VCaP (cell line): ENCODE results near the gene FRS2.
"Not testable (repeated sequence)": the region's sequence is repeated elsewhere in the genome, so short reads cannot be mapped to it uniquely, and the experiment has no call there.

ENCODE experiments used
- H3K27ac ChIP-seq: fragments of 450-650 bp; 2 replicates; pipeline ENCODE4 v1.5.1; 2017
- TF ChIP-seq, protein P1 (sequence below): fragments of 450-650 bp; conservative IDR thresholded peaks from 2 replicates; pipeline ENCODE4 v1.5.1; 2017; ENCODE audit warnings: mild to moderate bottlenecking, moderate library complexity

Gene FRS2

DNA sequence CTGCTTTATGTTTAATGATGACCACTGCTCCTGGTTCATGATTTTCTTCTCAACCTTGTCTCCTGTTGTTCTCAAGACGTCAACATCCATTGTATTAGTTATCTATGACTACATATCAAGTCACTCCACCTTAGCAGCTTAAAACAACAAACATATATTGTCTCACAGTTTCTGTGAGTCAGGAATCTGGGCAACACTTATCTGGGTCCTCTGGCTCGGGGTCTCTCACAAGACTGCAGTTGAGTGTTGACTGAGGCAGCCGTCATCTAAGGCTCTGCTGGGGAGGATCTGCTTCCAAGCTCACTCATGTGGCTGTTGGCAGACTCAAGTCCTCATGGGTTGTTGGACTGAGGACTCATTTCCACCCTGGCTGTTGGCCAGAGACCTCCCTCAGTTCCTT lies 27.3 kb upstream of the FRS2 start:
- TF ChIP-seq, protein P1, sequence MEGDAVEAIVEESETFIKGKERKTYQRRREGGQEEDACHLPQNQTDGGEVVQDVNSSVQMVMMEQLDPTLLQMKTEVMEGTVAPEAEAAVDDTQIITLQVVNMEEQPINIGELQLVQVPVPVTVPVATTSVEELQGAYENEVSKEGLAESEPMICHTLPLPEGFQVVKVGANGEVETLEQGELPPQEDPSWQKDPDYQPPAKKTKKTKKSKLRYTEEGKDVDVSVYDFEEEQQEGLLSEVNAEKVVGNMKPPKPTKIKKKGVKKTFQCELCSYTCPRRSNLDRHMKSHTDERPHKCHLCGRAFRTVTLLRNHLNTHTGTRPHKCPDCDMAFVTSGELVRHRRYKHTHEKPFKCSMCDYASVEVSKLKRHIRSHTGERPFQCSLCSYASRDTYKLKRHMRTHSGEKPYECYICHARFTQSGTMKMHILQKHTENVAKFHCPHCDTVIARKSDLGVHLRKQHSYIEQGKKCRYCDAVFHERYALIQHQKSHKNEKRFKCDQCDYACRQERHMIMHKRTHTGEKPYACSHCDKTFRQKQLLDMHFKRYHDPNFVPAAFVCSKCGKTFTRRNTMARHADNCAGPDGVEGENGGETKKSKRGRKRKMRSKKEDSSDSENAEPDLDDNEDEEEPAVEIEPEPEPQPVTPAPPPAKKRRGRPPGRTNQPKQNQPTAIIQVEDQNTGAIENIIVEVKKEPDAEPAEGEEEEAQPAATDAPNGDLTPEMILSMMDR, result no peak
- H3K27ac ChIP-seq, result no peak overlapping the region

DNA sequence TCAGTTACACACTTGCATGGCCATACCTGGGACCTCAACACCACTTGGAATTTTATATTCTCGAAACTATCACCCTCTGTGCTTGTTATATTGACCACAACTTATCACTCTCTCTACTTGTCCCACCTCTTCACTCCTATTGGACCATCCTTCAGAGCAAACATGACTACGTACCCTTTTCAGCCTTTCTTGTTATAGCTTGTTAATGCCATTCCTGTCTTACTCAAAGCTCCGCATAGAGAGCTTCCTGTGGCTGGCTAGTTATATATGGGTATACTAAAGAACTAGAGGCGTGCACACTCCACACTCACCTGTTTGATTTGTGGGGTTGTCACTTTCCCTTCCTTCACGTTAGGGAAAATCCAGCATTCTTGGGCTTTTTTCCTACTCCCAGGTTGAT lies 26.3 kb upstream of the FRS2 start:
- TF ChIP-seq, protein P1, result no peak
- no peak overlapping the region for H3K27ac ChIP-seq

DNA sequence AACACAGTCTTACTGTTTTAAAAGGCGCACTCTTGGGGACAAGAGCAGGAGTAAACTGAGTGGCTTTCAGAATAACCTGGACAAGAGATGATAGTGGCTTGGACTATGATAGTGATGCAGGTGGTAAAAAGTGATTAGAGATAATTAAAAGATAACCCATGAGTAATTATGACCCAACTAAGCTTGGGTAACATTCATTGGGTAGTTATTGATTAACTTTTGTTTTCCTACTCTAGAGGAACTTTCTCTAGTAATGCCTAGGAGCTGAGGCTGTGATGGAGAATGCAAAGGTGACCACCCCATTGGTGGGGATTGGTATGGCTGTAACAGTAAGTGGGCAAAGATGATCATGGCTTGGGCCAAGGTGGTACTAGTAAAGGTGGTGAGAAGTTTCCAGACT lies 22.3 kb upstream of the FRS2 start:
- no peak overlapping the region for H3K27ac ChIP-seq
- TF ChIP-seq, protein P1, result no peak

DNA sequence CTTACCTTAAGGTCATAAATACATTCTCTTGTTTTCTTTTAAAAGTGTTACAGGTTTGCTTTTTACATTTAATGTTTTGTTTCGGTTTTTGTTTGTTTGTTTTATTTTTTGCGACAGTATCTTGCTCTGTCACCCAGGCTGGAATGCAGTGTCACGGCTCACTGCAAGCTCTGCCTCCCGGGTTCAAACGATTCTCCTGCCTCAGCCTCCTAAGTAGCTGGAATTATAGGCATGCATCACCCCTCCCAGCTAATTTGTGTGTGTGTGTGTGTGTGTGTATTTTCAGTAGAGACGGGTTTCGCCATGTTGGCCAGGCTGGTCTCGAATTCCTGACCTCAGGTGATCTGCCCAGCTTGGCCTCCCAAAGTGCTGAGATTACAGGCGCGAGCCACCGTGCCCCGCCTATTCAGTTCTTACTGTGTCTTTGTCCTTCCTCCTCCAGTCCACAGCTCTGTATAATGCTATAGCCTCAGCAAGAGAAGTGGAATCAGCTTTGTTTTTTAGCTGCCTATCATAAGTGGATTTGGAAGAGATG lies 17.5 kb upstream of the FRS2 start:
- not testable (repeated sequence) for H3K27ac ChIP-seq

DNA sequence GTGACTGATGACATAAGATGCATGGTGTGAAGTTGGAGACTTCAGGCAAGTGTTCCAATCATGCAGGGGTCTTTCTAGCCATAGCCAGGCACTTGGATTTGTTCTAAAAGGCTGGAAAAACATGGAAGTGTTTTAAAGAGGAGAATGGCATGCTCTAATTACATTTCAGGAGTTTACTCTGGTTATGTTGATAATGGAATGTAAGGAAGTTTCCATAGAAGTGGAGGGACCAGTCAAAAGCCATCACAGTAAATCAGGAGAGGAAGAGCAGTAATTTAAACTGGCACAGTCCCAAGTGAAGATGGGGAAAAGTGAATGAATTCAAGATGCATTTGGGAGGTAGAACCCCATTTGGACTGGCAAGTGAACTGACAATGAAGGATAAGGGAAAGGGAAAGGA lies 13.9 kb upstream of the FRS2 start:
- TF ChIP-seq, protein P1, result no peak
- no peak overlapping the region for H3K27ac ChIP-seq

DNA sequence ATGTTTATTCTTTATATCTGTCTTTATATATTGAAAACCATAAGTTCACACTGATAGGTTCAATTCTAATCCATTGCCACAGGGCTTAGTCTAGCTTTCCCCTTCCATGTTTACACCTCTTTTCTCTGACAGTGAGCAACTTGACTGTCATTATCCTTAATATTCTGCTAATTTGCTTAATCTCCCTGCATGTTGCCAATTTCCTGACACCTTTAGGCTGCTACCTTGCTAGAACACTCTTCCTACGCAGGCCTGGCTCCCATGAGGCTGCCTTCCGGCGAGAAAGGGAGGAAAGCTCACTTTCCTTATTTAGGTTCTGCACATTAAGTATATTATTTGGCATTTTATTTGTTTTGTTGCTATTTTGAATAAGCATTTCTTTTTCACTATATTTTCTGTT lies 12.8 kb upstream of the FRS2 start:
- TF ChIP-seq, protein P1, result no peak
- no peak overlapping the region for H3K27ac ChIP-seq

DNA sequence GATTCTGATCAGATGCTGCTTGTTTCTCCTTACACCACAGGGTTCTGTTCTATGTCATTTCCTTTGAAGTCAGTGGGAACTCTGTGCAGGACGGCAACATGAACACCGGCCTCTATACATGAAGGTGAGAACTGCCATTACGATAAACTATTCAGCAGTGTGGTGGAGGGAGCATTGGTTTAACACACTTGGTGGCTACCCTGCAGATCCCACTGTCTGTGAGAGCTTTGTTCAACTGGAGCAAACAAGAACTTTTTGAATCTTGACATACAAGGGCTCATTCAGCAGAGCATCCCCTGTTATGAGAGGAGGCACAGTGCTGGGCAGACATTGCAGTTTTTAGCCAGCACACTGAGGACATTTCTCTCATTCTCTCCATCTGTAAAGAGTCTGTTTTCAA lies 10.7 kb upstream of the FRS2 start:
- H3K27ac ChIP-seq, result no peak overlapping the region
- TF ChIP-seq, protein P1, result no peak

DNA sequence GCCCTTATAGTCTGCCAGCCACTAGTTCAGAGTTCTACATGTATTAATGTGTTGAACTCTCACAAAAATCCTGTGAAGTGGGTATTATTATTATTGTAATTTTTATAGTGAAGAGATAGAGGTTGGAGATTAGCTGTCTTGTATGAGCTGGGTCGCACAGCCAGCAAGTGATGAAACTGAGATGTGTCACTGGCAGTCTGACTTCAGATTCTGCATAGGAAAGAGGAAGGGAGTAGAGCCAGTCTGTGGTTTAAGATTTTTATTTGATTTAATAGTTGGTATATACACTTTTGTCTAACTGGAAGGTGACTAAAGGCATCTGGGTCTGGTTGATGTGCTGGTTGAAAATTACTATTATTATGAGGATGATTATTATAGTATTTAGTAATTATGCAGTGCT lies 5.8 kb upstream of the FRS2 start:
- TF ChIP-seq, protein P1, result no peak
- H3K27ac ChIP-seq, result no peak overlapping the region
